ENCODE measurements around the gene CPT1C.

CPT1C gene

DNA sequence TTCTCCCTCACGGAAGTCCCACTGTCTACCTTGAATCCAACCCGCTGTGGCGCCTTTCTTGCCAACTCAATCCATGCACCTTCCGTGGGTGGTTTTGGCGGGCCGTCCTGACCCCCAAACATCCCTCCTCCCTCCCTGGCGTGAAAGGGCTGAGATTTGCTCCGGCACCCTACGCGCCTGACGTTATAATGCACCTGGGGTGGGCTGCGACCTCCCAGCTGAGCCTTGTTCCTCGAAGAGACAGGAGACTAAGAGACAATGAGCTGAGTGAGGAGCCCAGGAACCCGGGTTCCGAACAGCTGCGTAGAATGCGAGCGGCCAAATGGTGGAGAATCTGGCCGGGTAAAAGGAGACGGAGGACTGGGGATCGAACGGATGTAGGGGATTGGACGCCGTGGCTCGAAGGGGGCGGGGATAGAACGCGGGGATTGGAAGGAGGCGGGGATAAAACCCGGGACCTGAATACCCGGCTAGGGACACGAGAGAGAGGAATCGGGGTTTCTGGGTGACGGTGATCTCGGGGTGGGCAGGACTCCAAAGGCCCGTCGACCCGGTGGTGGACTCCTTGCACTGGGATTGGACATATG is at the start of gene CPT1C:
TSS of gene CPT1C (plus strand) at position 461 of the 587 bp plus-strand sequence. CDS start 1,137 bp downstream, outside the sequence.
- in situ Hi-C loops (cut with HindIII; ENCODE audit: low sequenced_read_pairs) = no loop called here

DNA sequence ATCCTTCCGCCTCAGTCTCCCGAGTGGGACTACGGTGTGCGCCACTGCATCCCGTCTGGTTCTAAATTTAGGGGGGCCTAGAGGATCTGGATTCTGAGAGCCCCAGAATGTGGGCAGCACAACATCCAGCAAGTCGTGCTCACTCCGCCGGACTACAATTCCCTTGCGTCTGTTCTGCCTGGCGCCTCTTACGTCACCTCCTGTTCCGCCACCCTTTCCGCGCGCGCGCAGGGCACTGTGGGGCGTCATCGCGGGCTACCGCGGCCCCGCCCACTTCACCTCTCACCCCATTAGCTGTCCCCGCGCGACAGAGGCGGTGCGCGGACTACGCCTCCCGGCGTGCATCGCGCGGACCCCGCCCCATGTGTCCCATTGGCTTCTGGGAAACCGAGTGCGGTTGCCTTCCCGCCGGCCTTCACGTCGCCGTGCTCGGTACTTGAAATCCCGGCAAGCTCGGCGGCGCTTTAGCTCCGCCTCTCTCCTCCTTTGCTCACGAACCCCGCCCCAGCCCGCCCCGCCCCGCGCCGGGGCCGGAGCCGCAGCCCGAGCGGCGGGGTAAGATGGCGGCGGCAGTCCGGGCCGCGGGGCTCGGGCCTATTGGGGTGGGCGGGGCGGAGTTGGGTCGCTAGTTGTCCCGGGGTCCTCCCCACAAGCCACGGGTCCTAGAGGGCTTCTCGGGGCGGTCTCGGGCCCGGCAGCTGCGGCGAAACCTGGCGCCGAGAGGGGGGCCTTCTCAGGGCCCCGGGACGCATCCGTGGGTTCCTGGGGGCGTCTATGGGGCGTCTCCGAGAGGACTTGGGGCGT is 49.0 kb upstream of the CPT1C start, which contains the start of gene SCAF1:
TSS of gene SCAF1 (plus strand) at position 522 of the 804 bp plus-strand sequence. CDS start 2,818 bp downstream, outside the sequence.
- in situ Hi-C loops (cut with HindIII; ENCODE audit: low sequenced_read_pairs) = no loop called here

DNA sequence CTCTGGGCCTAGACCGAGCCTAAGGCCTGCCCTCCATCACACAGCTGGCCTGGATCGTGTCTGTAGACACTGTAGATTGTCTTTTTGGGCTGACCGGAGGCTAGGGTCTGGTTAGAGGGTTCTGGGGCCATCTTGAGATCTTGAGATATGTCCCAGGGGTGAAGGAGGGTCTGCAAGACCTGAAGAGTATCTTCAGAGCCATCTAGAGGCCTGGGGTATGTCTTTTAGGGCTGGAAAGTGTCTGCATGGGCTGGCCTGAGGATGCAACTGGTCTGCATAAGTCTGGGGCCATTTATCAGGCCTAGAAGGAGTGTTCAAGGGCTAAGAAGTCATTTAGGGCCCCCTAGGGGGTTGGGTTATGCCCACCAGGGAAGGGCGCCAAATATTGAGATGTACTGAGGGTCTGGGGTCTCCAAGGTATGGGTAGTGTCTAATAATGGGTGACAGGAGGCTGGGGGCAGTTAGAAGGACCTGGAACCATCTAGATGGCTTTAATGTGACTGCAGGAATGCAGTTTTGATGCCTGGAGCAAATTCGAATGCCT is 48.4 kb upstream of the CPT1C start:
- in situ Hi-C loops (cut with HindIII; ENCODE audit: low sequenced_read_pairs) = no loop called here

DNA sequence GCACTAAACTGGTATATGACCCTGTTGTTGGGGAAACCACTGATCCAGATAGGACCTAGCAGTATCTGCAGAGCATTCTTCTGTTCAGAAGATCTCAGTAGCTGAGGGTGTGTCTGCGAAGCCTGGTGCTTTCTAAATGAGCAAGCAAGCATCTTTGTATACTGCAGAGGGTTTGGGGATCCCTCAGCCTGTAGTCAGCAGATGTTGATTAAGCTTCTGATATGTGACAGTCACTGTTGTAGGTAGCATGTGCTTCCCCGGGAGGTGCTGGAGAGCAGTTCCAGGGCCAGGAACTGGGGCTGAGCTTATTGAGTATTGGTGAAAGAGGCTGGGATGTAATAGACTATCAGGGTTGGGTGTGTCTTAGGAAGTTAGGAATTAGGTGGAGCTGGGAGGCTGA is 47.5 kb upstream of the CPT1C start:
- in situ Hi-C loops (cut with HindIII; ENCODE audit: low sequenced_read_pairs) = no loop called here

DNA sequence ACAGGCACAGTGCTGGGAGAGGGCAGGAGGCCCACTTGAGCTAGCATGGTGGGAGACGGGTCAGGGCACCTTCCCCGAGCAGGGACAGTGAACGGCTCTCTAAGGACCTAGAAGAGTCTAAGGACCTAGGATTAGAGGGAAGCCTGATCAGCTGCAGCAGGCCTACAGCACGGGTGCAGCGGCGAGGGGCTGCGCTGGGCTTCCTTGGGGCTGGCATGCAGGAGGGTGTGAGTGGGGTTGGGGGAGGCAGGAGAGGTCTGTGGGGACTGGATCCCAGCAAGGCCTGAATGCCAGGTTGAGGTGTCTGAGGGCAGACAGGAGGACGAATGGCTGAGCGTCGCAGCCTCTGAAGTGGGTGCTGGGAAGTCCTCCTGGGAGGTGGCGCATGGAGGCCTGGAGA is 45.3 kb upstream of the CPT1C start:
- in situ Hi-C loops (cut with HindIII; ENCODE audit: low sequenced_read_pairs) = no loop called here

DNA sequence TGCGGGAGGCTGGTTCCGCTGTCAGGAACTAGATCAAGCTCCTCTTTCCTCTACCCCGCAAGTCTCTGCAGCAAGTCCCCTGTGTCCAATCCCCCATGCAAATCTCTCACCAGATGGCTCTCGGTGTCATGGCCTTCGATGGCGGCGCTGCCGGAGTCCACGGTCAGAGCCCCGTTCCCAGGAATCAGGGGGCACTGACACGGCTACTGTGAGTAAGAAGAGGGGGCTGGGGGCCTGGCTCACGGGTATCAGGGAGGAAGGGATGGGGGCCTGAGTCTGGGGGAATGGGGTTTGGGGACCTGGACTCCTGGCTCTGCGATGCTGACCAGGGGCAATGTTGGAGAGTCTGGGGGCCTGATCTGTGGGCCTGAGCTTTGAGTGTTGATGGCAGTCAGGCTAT is 44.9 kb upstream of the CPT1C start:
- in situ Hi-C loops (cut with HindIII; ENCODE audit: low sequenced_read_pairs) = no loop called here

DNA sequence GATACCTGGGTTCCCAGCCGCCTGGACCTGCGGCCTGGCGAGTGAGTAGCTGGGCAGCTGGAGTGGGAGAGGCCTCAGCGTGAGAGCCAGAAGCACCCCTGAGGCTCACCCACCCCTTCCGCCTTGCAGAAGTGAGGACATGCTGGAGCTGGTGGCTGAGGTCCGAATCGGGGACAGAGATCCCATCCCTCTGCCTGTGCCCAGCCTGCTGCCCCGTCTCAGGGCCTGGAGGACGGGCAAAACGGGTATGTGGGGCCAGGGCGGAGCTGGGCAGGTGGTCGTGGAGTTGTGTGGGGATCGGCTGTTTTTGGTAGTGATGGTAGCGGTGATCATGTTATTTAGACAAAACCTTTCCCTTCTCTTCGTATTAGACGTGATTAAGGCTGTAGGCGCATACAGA is 44.3 kb upstream of the CPT1C start:
- in situ Hi-C loops (cut with HindIII; ENCODE audit: low sequenced_read_pairs) = no loop called here

DNA sequence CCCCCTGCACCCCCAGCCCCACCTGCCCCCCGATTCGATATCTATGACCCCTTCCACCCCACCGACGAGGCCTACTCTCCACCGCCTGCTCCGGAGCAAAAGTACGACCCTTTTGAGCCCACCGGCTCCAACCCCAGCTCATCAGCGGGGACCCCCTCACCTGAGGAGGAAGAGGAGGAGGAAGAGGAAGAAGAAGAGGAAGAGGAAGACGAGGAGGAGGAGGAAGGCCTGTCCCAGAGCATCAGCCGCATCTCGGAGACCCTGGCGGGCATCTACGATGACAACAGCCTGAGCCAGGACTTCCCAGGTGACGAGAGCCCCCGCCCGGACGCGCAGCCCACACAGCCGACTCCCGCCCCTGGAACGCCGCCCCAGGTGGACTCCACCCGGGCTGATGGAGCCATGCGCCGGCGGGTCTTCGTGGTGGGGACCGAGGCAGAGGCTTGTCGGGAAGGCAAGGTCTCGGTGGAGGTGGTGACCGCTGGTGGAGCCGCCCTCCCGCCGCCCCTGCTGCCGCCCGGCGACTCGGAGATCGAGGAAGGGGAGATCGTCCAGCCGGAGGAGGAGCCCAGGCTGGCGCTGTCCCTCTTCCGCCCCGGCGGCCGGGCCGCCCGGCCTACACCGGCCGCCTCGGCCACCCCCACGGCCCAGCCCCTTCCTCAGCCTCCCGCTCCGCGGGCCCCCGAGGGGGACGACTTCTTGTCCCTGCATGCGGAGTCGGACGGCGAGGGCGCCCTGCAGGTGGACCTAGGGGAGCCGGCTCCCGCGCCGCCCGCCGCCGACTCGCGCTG is 39.7 kb upstream of the CPT1C start:
- in situ Hi-C loops (cut with HindIII; ENCODE audit: low sequenced_read_pairs) = no loop called here

DNA sequence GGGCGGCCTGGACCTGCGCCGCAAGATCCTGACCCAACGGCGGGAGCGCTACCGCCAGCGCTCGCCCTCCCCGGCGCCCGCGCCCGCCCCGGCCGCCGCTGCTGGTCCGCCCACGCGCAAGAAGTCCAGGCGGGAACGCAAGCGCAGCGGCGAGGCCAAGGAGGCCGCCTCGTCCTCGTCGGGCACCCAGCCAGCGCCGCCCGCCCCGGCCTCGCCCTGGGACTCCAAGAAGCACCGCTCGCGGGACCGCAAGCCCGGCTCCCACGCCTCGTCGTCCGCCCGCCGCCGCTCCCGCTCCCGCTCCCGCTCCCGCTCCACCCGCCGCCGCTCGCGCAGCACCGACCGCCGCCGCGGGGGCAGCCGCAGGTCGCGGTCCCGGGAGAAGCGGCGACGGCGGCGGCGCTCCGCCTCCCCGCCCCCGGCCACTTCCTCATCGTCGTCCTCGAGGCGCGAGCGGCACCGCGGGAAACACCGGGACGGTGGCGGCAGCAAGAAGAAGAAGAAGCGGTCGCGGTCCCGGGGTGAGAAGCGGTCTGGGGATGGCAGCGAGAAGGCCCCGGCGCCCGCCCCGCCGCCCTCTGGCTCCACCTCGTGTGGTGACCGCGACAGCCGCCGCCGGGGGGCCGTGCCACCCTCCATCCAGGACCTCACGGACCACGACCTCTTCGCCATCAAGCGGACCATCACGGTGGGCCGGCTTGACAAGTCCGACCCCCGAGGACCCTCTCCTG is 38.9 kb upstream of the CPT1C start:
- in situ Hi-C loops (cut with HindIII; ENCODE audit: low sequenced_read_pairs) = no loop called here

DNA sequence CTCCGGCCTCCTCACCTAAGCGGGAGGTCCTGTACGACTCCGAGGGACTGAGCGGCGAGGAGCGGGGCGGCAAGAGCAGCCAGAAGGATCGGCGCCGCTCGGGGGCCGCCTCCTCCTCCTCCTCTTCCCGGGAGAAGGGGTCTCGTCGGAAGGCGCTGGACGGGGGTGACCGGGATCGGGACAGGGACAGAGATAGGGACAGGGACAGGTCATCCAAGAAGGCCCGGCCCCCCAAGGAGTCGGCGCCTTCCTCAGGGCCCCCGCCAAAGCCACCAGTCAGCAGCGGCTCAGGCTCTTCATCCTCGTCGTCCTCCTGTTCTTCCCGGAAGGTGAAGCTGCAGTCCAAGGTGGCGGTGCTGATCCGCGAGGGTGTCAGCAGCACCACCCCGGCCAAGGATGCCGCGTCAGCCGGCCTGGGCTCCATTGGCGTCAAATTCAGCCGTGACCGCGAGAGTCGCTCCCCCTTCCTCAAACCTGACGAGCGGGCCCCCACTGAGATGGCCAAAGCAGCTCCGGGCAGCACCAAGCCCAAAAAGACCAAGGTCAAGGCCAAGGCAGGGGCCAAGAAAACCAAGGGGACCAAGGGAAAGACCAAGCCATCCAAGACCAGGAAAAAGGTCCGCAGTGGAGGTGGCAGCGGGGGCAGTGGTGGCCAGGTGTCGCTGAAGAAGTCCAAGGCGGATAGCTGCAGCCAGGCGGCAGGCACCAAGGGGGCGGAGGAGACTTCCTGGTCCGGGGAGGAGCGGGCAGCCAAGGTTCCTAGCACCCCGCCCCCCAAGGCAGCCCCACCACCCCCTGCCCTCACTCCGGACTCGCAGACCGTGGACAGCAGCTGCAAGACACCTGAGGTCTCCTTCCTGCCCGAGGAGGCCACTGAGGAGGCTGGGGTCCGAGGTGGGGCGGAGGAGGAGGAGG is 38.1 kb upstream of the CPT1C start:
- in situ Hi-C loops (cut with HindIII; ENCODE audit: low sequenced_read_pairs) = no loop called here

DNA sequence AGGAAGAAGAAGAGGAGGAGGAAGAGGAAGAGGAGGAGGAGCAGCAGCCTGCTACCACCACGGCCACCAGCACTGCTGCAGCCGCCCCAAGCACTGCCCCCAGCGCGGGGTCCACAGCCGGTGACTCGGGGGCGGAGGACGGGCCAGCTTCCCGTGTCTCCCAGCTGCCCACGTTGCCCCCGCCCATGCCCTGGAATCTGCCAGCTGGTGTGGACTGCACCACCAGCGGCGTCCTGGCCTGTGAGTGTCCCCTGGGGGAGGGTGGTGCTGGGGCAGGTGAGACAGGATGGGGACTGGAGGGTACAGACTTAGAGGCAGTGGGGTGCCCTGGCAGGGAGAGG is 37.5 kb upstream of the CPT1C start:
- in situ Hi-C loops (cut with HindIII; ENCODE audit: low sequenced_read_pairs) = no loop called here

DNA sequence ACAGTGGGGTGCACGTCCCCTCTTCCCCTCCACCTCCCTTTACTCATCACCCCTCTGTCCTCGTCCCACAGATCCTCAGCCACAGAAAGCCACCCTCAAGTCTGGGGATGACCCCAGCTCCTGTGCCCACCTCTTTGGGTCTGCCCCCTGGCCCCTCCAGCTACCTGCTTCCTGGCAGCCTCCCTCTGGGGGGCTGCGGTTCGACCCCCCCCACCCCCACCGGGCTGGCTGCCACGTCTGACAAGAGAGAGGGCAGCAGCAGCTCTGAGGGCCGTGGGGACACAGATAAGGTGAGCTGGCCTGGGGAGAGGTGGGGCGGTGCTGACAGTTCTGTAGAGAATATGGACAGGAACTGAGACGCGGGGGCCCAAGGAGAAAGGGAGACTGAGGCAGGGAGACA is 36.3 kb upstream of the CPT1C start:
- in situ Hi-C loops (cut with HindIII; ENCODE audit: low sequenced_read_pairs) = no loop called here

DNA sequence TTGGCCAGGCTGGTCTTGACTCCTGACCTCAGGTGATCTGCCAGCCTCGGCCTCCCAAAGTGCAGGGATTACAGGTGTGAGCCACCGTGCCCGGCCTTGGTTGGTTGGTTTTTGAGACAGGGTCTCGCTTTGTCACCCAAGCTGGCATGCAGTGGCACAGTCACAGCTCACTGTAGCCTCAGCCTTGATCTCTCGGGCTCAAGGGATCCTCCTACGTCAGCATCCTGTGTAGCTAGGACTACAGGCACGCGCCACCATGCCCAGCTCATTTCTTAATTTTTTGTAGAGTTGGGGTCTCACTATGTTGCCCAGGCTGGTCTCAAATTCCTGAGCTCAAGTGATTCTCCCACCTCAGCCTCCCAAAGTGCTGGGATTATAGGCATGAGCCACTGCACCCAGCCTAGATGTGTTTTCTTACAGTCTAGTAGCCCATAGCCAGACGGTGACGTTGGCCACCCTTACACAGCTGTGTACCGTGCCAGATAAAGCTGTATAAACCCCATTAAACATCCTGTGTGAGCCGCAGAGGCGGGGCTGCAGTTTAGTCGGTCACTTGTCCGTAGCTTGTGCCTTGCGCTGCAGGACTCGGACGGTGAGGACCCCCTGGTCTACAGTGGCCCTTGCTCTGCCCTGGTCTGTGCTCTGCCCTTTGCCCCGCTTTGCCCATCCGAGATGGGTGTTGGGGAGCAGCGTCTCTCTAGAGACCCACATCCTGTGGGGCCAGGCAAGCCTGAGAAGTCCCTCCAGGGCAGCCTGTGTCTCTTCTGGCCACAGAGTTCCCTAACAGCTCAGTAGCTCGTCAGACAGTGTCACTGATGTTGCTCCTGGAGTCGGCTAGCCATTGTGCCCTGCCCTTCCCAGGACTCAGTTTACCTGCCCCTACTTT is 35.1 kb upstream of the CPT1C start:
- in situ Hi-C loops (cut with HindIII; ENCODE audit: low sequenced_read_pairs) = no loop called here

DNA sequence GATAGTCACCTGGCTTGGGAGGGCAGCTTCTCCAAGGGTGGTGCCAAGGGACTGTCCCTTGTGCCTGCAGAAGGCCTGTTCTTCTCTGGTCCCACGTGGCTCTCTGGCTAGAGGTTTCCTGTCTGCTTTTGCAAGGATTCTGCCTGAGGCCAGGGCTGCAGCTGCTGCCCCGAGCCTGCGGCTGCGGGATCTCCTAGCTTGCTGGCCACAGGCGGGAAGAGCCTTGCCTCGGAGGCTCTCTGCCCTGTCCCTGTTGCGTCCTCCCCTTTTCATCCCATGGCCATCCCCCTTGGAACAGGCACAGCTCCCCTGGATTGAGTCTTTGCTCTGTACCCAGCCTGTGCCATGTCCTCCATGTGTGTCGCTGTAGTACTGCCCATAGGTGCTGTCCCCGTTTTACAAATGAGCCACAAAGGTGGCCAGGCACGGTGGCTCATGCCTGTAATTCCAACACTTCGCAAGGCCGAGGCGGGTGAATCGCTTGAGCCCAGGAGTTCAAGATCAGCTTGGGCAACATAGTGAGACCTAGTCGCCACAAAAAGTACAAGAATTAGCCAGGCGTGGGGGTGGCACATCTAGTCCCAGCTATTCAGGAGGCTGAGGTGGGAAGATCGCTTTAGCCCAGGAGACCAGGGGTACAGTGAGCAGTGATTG is 34.3 kb upstream of the CPT1C start:
- in situ Hi-C loops (cut with HindIII; ENCODE audit: low sequenced_read_pairs) = no loop called here

DNA sequence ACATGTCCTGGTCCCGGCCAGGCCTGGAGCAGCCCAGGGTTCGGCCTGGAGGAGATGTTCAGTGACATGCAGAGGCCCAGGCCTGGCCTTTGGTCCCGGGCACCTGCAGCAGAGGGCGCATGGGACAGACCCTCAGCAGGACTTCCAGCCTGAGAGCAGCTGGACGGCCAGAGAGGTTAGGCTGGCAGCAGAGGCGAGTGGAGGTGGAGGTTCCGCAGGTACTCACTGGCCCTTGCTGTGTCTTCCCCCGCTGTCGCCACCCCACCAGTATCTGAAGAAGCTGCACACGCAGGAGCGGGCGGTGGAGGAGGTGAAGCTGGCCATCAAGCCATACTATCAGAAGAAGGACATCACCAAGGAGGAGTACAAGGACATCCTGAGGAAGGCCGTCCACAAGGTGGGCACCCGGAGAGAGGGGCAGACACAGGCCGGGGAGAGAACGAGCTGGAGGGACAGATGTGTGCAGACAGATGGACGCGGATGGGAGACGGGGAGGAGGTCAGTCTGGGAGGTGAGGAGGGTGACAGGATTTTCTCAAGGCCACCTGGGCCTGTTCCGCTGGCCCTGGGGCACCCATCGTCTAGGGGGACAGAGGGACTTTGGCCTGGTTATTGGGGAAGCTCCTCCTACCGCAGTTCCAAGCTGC is 33.3 kb upstream of the CPT1C start:
- in situ Hi-C loops (cut with HindIII; ENCODE audit: low sequenced_read_pairs) = no loop called here

DNA sequence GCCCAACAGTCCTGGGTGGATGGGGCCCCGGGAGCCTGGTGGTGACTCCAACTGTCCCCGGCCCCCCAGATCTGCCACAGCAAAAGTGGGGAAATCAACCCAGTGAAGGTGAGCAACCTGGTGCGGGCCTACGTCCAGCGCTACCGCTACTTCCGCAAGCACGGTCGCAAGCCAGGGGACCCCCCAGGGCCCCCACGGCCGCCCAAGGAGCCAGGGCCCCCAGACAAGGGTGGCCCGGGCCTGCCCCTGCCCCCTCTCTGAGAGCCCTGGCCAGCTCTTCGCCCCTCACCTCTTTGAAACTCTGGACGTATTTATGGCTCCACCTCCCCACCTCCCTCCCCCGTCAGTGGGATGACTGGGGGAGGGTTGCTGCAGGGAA is 32.8 kb upstream of the CPT1C start:
- in situ Hi-C loops (cut with HindIII; ENCODE audit: low sequenced_read_pairs) = no loop called here

DNA sequence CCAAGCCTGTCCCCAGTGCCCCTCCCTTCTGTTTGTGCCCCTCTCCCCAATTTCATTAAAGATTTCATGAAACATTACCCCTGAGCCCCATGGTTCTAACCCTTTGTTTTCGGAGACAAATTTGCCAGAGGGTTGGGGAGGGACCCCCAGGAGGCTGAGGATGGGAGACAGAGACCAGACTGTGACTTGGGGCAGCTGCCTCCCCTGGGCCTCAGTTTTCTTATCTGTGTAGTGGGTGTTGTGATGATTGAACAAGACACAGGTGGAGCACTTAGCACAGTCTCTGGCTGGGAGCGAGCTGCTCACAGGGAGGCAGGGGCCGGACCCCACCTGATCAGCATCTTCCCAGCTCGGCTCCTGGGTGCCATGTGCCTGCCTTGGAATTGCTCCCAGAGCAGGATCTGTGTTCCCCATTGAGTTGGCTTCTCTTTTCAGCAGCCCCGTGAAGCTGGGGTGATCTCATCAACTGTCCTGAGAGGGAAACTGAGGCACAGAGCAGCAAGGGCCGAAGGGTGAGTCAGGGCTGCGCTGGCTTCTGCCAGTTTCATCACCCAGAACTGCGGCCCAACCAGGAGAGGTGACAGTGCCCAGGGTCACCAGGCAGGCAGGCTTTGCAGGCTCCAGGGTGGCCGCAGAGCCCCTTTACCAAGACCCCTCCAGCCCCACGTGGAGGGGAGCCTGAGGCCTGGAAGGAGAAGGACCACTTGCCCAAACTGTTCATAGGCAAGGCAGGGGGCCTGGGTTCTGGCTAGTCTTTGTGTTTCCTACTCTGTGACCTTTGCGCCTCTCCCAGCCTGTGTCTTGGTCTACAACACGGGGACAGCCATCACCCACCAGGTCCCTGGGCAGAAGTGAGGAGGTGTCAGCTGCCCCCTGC is 32.1 kb upstream of the CPT1C start:
- in situ Hi-C loops (cut with HindIII; ENCODE audit: low sequenced_read_pairs) = no loop called here

All from DLD1 (cell line).